HepG2 (cell line): ENCODE results near the gene CA10. TPM values are rescaled to one million over a fixed set of nuclear protein-coding genes. Genes with fewer than 3 reads are reported as not detected.

Experiments used
- BCL6 ChIP-seq: IDR thresholded peaks from 2 replicates; pipeline ENCODE4 v1.6.1; 2016; ENCODE audit warnings: missing genetic modification reagents, missing compliant biosample characterization
- FOXA1 ChIP-seq, 2 experiments: fragments of 450-650 bp in 1 of 2; sonication (generic) in 1 of 2; formaldehyde crosslinking in 1 of 2; IDR thresholded peaks; 2 replicates each; pipeline versions ENCODE4 v1.4.0 to v1.6.1; 2016 to 2020; ENCODE audit warnings: missing genetic modification reagents in 1 of 2
- KLF13 ChIP-seq: sonication (generic); formaldehyde crosslinking; IDR thresholded peaks from 2 replicates; pipeline ENCODE4 v1.4.0; 2020; ENCODE audit warnings: mild to moderate bottlenecking, missing genetic modification reagents
- MBD4 ChIP-seq: IDR thresholded peaks from 2 replicates; pipeline ENCODE4 v1.6.1; 2012; ENCODE audit warnings: low read length, inconsistent platforms, borderline replicate concordance
- MIER2 ChIP-seq: IDR thresholded peaks from 2 replicates; pipeline ENCODE4 v1.6.1; 2016; ENCODE audit warnings: missing biosample characterization, missing genetic modification reagents
- NFE2 ChIP-seq: sonication (generic); formaldehyde crosslinking; IDR thresholded peaks from 2 replicates; pipeline ENCODE4 v1.4.0; 2020; ENCODE audit warnings: missing genetic modification reagents
- NR2F1 ChIP-seq, 2 experiments: fragments of 450-650 bp in 1 of 2; formaldehyde crosslinking in 1 of 2; IDR thresholded peaks; 2 replicates each; pipeline versions ENCODE4 v1.5.0 to v1.6.1; 2016 to 2020; ENCODE audit warnings: mild to moderate bottlenecking in 1 of 2, missing compliant biosample characterization in 1 of 2, missing genetic modification reagents in 1 of 2, moderate library complexity in 1 of 2
- PAWR ChIP-seq: sonication (generic); formaldehyde crosslinking; IDR thresholded peaks from 2 replicates; pipeline ENCODE4 v1.4.0; 2020; ENCODE audit warnings: missing genetic modification reagents, mild to moderate bottlenecking, borderline replicate concordance
- PHF8 ChIP-seq: sonication (generic); formaldehyde crosslinking; IDR thresholded peaks from 2 replicates; pipeline ENCODE4 v1.5.0; 2020; ENCODE audit warnings: missing genetic modification reagents
- SALL1 ChIP-seq: sonication (generic); formaldehyde crosslinking; IDR thresholded peaks from 2 replicates; pipeline ENCODE4 v1.8.0; 2022; ENCODE audit warnings: mild to moderate bottlenecking, missing genetic modification reagents
- ZNF629 ChIP-seq: sonication (generic); formaldehyde crosslinking; conservative IDR thresholded peaks from 2 replicates; pipeline ENCODE4 v1.5.0; 2020; ENCODE audit warnings: missing genetic modification reagents
- ZNF83 ChIP-seq: sonication (generic); formaldehyde crosslinking; IDR thresholded peaks from 2 replicates; pipeline ENCODE4 v1.4.0; 2020; ENCODE audit warnings: missing genetic modification reagents, mild to moderate bottlenecking, borderline replicate concordance
- ZZZ3 ChIP-seq: sonication (generic); formaldehyde crosslinking; IDR thresholded peaks from 2 replicates; pipeline ENCODE4 v1.4.0; 2020; ENCODE audit warnings: missing genetic modification reagents, mild to moderate bottlenecking, borderline replicate concordance
- polyA plus RNA-seq, 8 experiments: library from polyadenylated mRNA; depleted of rRNA in 3 of 8; stranded (reverse) in 7 of 8; unstranded in 1 of 8; fragments of >200 nt; fragmentation: Illumina TruSeq in 4 of 8; extraction: Trizol in 4 of 8; gene quantifications; 2 replicates each; pipeline versions ENCODE4 v1.2.1 to v1.2.3, GENCODE V29; 2011 to 2016; ENCODE audit warnings: low read depth in 4 of 8, missing spikeins in 1 of 8, mixed read lengths in 1 of 8; ENCODE audit not compliant: insufficient read depth in 1 of 8
- total RNA-seq, 5 experiments: library from RNA; depleted of rRNA; stranded (reverse); fragments of >200 nt; fragmentation: Illumina TruSeq; extraction: Trizol; gene quantifications; 2 replicates each; pipeline ENCODE4 v1.2.3, GENCODE V29; 2016; ENCODE audit warnings: low read depth in 1 of 5
- TF ChIP-seq, protein P1 (sequence below): sonication (generic); formaldehyde crosslinking; IDR thresholded peaks from 2 replicates; pipeline ENCODE4 v1.4.0; 2020; ENCODE audit warnings: missing genetic modification reagents, borderline replicate concordance
- TF ChIP-seq, protein P2 (sequence below): sonication (generic); formaldehyde crosslinking; IDR thresholded peaks from 2 replicates; pipeline ENCODE4 v1.4.0; 2020; ENCODE audit warnings: missing genetic modification reagents
- TF ChIP-seq, protein P3 (sequence below): sonication (generic); formaldehyde crosslinking; IDR thresholded peaks from 2 replicates; pipeline ENCODE4 v1.8.0; 2022; ENCODE audit warnings: missing genetic modification reagents, mild to moderate bottlenecking, inconsistent platforms, borderline replicate concordance

CA10 gene
- total and polyA plus RNA-seq, 2 of the 13 experiments (the other 11 are each of a cell fraction or from before 2014, with no cell fraction given) = not detected

DNA sequence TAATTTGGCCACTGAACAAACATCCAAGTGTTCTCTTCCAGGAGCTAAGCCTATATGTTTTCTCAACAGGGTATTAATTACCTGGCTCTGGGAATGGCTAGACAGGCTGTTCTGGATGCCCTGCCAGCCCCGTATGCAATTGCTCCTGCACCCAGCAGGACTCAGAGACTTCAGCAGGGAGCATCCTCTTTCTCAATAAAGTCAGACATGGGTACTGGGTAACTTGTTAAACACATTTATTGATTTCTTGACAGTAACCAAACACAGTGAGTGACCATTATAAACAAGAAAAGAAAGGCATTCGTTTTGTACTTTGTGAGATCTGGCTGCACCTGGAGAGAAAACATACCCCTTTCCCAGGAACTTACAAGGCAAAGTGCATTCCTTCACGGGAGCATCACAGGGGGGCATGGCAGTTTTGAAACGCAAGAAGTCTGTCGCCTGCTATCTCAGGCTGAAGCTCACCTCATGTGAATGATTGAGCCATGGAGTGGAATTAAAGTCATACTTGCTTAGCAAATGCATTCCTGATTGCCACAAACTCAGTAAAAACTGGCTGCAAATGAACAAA lies 528.3 kb downstream of the CA10 start (continued):
- TF ChIP-seq NR2F1 (CRISPR knock-in tag; IDR thresholded peaks at IDR 0.05) = no peak
- TF ChIP-seq ZZZ3 (CRISPR knock-in tag) = no peak
- TF ChIP-seq, protein P1, sequence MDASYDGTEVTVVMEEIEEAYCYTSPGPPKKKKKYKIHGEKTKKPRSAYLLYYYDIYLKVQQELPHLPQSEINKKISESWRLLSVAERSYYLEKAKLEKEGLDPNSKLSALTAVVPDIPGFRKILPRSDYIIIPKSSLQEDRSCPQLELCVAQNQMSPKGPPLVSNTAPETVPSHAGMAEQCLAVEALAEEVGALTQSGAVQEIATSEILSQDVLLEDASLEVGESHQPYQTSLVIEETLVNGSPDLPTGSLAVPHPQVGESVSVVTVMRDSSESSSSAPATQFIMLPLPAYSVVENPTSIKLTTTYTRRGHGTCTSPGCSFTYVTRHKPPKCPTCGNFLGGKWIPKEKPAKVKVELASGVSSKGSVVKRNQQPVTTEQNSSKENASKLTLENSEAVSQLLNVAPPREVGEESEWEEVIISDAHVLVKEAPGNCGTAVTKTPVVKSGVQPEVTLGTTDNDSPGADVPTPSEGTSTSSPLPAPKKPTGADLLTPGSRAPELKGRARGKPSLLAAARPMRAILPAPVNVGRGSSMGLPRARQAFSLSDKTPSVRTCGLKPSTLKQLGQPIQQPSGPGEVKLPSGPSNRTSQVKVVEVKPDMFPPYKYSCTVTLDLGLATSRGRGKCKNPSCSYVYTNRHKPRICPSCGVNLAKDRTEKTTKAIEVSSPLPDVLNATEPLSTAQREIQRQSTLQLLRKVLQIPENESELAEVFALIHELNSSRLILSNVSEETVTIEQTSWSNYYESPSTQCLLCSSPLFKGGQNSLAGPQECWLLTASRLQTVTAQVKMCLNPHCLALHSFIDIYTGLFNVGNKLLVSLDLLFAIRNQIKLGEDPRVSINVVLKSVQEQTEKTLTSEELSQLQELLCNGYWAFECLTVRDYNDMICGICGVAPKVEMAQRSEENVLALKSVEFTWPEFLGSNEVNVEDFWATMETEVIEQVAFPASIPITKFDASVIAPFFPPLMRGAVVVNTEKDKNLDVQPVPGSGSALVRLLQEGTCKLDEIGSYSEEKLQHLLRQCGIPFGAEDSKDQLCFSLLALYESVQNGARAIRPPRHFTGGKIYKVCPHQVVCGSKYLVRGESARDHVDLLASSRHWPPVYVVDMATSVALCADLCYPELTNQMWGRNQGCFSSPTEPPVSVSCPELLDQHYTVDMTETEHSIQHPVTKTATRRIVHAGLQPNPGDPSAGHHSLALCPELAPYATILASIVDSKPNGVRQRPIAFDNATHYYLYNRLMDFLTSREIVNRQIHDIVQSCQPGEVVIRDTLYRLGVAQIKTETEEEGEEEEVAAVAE (CRISPR knock-in tag) = no peak
- no peak for TF ChIP-seq KLF13
- no peak for TF ChIP-seq ZNF83 (CRISPR knock-in tag)
- TF ChIP-seq ZNF629 (CRISPR knock-in tag) = peak; percentile 78
- TF ChIP-seq PHF8 (CRISPR knock-in tag) = no peak
- no peak for TF ChIP-seq MIER2 (CRISPR knock-in tag)
- no peak for TF ChIP-seq NFE2
- no peak for TF ChIP-seq FOXA1 (IDR thresholded peaks at IDR 0.05)
- TF ChIP-seq FOXA1 (CRISPR knock-in tag; IDR thresholded peaks at IDR 0.05) = no peak
- TF ChIP-seq BCL6 (CRISPR knock-in tag) = 0 out of 2 replicates have a peak, but pooled peaks have one; percentile 7
- TF ChIP-seq, protein P2, sequence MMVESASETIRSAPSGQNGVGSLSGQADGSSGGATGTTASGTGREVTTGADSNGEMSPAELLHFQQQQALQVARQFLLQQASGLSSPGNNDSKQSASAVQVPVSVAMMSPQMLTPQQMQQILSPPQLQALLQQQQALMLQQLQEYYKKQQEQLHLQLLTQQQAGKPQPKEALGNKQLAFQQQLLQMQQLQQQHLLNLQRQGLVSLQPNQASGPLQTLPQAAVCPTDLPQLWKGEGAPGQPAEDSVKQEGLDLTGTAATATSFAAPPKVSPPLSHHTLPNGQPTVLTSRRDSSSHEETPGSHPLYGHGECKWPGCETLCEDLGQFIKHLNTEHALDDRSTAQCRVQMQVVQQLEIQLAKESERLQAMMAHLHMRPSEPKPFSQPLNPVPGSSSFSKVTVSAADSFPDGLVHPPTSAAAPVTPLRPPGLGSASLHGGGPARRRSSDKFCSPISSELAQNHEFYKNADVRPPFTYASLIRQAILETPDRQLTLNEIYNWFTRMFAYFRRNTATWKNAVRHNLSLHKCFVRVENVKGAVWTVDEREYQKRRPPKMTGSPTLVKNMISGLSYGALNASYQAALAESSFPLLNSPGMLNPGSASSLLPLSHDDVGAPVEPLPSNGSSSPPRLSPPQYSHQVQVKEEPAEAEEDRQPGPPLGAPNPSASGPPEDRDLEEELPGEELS = peak; percentile 40; the same call in 1 of the 2 replicates
- TF ChIP-seq MBD4 = no peak
- TF ChIP-seq, protein P3, sequence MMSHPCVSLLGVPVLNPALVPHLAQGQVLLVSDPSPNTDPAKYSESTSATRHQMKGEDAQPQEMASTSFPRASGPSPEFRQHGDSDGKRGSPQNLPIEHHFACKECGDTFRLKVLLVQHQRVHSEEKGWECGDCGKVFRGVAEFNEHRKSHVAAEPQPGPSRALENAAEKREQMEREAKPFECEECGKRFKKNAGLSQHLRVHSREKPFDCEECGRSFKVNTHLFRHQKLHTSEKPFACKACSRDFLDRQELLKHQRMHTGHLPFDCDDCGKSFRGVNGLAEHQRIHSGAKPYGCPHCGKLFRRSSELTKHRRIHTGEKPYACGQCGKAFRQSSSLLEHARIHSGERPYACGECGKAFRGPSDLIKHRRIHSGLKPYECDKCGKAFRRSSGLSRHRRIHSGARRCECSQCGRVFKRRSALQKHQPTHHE (CRISPR knock-in tag) = no peak
- TF ChIP-seq SALL1 (CRISPR knock-in tag) = 0 out of 2 replicates have a peak, but pooled peaks have one; percentile 24
- TF ChIP-seq PAWR (CRISPR knock-in tag) = no peak
